H1 (cell line): ENCODE measurements around the gene ELFN2. TPM values are rescaled to one million over a fixed set of nuclear protein-coding genes. Genes with fewer than 3 reads are reported as not detected.

Experiments
- ATF2 ChIP-seq: IDR thresholded peaks from 2 replicates; pipeline ENCODE4 v1.6.1; 2012; ENCODE audit warnings: low read length, inconsistent platforms
- CBX5 ChIP-seq: fragments of 300-800, 300-1000 bp; sonication (generic); IDR thresholded peaks from 2 replicates; pipeline ENCODE4 v1.7.1; 2016; ENCODE audit warnings: antibody characterized with exemption, low read length, low read depth
- CEBPB ChIP-seq: IDR thresholded peaks from 2 replicates; pipeline ENCODE4 v1.6.1; 2012; ENCODE audit warnings: low read depth, low read length
- EP300 ChIP-seq, 2 experiments: IDR thresholded peaks; 1 replicate in 1 of 2; 2 replicates in 1 of 2; pipeline ENCODE4 v1.6.1; 2011 to 2012; ENCODE audit warnings: low read depth in 2 of 2, low read length in 2 of 2, mild to moderate bottlenecking in 2 of 2, borderline replicate concordance in 1 of 2, inconsistent platforms in 1 of 2, moderate library complexity in 1 of 2
- EZH2 ChIP-seq: fragments of 200-600 bp; sonication (generic); IDR thresholded peaks from 2 replicates; pipeline ENCODE4 v1.7.1; 2012; ENCODE audit warnings: low read depth, mild to moderate bottlenecking, moderate library complexity, low read length, inconsistent platforms; ENCODE audit not compliant: severe bottlenecking
- GTF2F1 ChIP-seq: IDR thresholded peaks from 2 replicates; pipeline ENCODE4 v1.6.1; 2012; ENCODE audit warnings: low read depth, low read length, improper control_type of control experiment, borderline replicate concordance
- KDM4A ChIP-seq: IDR thresholded peaks from one replicate; pipeline ENCODE4 v1.7.1; 2012; ENCODE audit warnings: low read depth, mild to moderate bottlenecking, moderate library complexity, low read length, inconsistent platforms; ENCODE audit not compliant: severe bottlenecking
- POU5F1 ChIP-seq: IDR thresholded peaks from 2 replicates; pipeline ENCODE4 v1.6.1; 2011; ENCODE audit warnings: low read depth, mild to moderate bottlenecking, low read length, moderate library complexity
- RAD21 ChIP-seq, 2 experiments: IDR thresholded peaks in 1 of 2; conservative IDR thresholded peaks in 1 of 2; 2 replicates each; pipeline ENCODE4 v1.6.1; 2011; ENCODE audit warnings: low read depth in 2 of 2, low read length in 2 of 2, improper control_type of control experiment in 1 of 2, inconsistent platforms in 1 of 2, mild to moderate bottlenecking in 1 of 2, moderate library complexity in 1 of 2
- RBBP5 ChIP-seq: IDR thresholded peaks from 2 replicates; pipeline ENCODE4 v1.7.1; 2012; ENCODE audit warnings: low read depth, mild to moderate bottlenecking, inconsistent platforms, low read length, moderate library complexity, borderline replicate concordance
- SUZ12 ChIP-seq: fragments of 200-600 bp; sonication (generic); IDR thresholded peaks from 2 replicates; pipeline ENCODE4 v1.6.1; 2012; ENCODE audit warnings: mild to moderate bottlenecking, inconsistent platforms, low read length, moderate library complexity, mixed read lengths
- TBP ChIP-seq: IDR thresholded peaks from 2 replicates; pipeline ENCODE4 v1.6.1; 2011; ENCODE audit warnings: low read depth, low read length, improper control_type of control experiment
- ZNF274 ChIP-seq: IDR thresholded peaks from 2 replicates; pipeline ENCODE4 v1.7.0; 2012; ENCODE audit warnings: low read length, borderline replicate concordance; ENCODE audit errors: extremely low read depth
- polyA plus RNA-seq, 7 experiments: library from polyadenylated mRNA; depleted of rRNA in 3 of 7; stranded (reverse) in 5 of 7; unstranded in 2 of 7; fragments of >200 nt in 5 of 7; fragments of 200-250 nt in 2 of 7; gene quantifications; 1 replicate in 5 of 7; 2 replicates in 1 of 7; 4 replicates in 1 of 7; pipeline versions ENCODE4 v1.2.1 to v1.2.3, GENCODE V29; 2011 to 2013; ENCODE audit warnings: missing spikeins in 2 of 7, mixed read lengths in 2 of 7
- total RNA-seq: library from RNA; stranded (reverse); fragmentation: NEBNext Ultra II Directional; extraction: Animal tissue kit (Norgen Biotek cat#: 25700); gene quantifications from 2 replicates; pipeline ENCODE4 v1.2.1, GENCODE V29; 2021

ELFN2 gene
- total and polyA plus RNA-seq, 2 of the 8 experiments (the other 6 are each of a cell fraction or from before 2014, with no cell fraction given): 0.63 to 0.88 TPM

- no peak for TF ChIP-seq GTF2F1
- no peak for TF ChIP-seq TBP
- peak; percentile 41 for TF ChIP-seq SUZ12
- TF ChIP-seq RBBP5: no peak
- no peak for TF ChIP-seq RAD21 (IDR thresholded peaks at IDR 0.05 in 1 of 2, conservative IDR thresholded peaks at IDR 0.05 in 1 of 2; ENCODE audit: low read depth in 2 of 2, low read length in 2 of 2)
- no peak for TF ChIP-seq CBX5
- TF ChIP-seq EP300 (IDR thresholded peaks at IDR 0.05; ENCODE audit: borderline replicate concordance in 1 of 2, low read depth in 2 of 2, low read length in 2 of 2): no peak
- TF ChIP-seq EZH2: peak; percentile 48
- peak; percentile 70 for TF ChIP-seq KDM4A
- TF ChIP-seq ZNF274: no peak
- TF ChIP-seq CEBPB: no peak
- no peak for TF ChIP-seq ATF2
- no peak for TF ChIP-seq POU5F1
Observed at GRCh38 chr22:37427135-37427710, at the start of gene ELFN2 (continued).
